ENCODE measurements around the gene MGRN1. TPM values are rescaled to one million over a fixed set of nuclear protein-coding genes. Genes with fewer than 3 reads are reported as not detected.

The MGRN1 gene
- total and polyA plus RNA-seq, 2 experiments from 2014 or later, result 47.2 to 66.6 TPM

- H3K36me3 ChIP-seq, result no peaks in the 10 kb centered on the region
- no peak overlapping the region for H3K4me3 ChIP-seq
- DNase-seq (ENCODE audit: low read depth in 1 of 2, low spot score in 1 of 2), result no peak
- H3K27ac ChIP-seq, result no peak overlapping the region
- H3K4me1 ChIP-seq (ENCODE audit: low read depth), result no peaks in the 10 kb centered on the region
- no peaks in the 10 kb centered on the region for H3K9me3 ChIP-seq (ENCODE audit: low read depth)
- TF ChIP-seq, protein P1, sequence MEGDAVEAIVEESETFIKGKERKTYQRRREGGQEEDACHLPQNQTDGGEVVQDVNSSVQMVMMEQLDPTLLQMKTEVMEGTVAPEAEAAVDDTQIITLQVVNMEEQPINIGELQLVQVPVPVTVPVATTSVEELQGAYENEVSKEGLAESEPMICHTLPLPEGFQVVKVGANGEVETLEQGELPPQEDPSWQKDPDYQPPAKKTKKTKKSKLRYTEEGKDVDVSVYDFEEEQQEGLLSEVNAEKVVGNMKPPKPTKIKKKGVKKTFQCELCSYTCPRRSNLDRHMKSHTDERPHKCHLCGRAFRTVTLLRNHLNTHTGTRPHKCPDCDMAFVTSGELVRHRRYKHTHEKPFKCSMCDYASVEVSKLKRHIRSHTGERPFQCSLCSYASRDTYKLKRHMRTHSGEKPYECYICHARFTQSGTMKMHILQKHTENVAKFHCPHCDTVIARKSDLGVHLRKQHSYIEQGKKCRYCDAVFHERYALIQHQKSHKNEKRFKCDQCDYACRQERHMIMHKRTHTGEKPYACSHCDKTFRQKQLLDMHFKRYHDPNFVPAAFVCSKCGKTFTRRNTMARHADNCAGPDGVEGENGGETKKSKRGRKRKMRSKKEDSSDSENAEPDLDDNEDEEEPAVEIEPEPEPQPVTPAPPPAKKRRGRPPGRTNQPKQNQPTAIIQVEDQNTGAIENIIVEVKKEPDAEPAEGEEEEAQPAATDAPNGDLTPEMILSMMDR (IDR thresholded peaks at IDR 0.05; ENCODE audit: low read depth, low read length), result no peak
- no peaks in the 10 kb centered on the region for H3K27me3 ChIP-seq
These were observed 17.3 kb downstream of the MGRN1 start for GRCh38 chr16:4641895-4642294.

GRCh38 chr16:4646773-4647643 lies 22.4 kb downstream of the MGRN1 start:
- Histone ChIP-seq H3K4me1 (ENCODE audit: low read depth) (no peaks in the 10 kb centered on the region), H3K36me3 (no peaks in the 10 kb centered on the region), H3K27me3 (no peaks in the 10 kb centered on the region), H3K27ac (no peak overlapping the region), H3K4me3 (no peak overlapping the region), H3K9me3 (ENCODE audit: low read depth) (no peaks in the 10 kb centered on the region)
- TF ChIP-seq, protein P1 (IDR thresholded peaks at IDR 0.05; ENCODE audit: low read depth, low read length), result no peak
- no peak for DNase-seq (ENCODE audit: low read depth in 1 of 2, low spot score in 1 of 2)

DNA sequence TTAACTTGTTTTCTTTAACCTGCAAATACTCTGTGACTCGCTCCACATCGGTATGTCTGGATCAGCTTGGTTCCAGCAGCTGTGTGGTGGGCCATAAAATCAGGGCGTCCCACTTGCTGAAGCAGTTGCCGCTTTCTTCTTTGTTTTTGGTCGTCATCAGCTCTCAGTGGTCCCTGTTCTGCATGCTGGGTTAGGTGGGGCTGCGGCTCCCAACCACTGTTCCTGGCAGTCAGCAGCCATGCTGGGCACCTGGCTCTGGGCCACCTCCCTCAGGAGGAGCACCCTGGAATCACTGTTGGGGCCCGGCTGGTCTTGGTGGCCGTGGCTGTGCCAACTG lies 23.0 kb downstream of the MGRN1 start:
- Histone ChIP-seq H3K27ac (no peak overlapping the region), H3K9me3 (ENCODE audit: low read depth) (no peaks in the 10 kb centered on the region), H3K27me3 (no peaks in the 10 kb centered on the region), H3K4me1 (ENCODE audit: low read depth) (no peaks in the 10 kb centered on the region), H3K36me3 (no peaks in the 10 kb centered on the region), H3K4me3 (no peak overlapping the region)
- TF ChIP-seq, protein P1 (IDR thresholded peaks at IDR 0.05; ENCODE audit: low read depth, low read length), result no peak
- DNase-seq (ENCODE audit: low read depth in 1 of 2, low spot score in 1 of 2), result no peak

GRCh38 chr16:4648917-4649316 lies 24.3 kb downstream of the MGRN1 start:
- no peaks in the 10 kb centered on the region for H3K4me1 ChIP-seq (ENCODE audit: low read depth)
- no peaks in the 10 kb centered on the region for H3K36me3 ChIP-seq
- DNase-seq (ENCODE audit: low read depth in 1 of 2, low spot score in 1 of 2), result no peak
- no peaks in the 10 kb centered on the region for H3K27me3 ChIP-seq
- TF ChIP-seq, protein P1 (IDR thresholded peaks at IDR 0.05; ENCODE audit: low read depth, low read length), result no peak
- H3K4me3 ChIP-seq, result no peak overlapping the region
- no peaks in the 10 kb centered on the region for H3K9me3 ChIP-seq (ENCODE audit: low read depth)
- H3K27ac ChIP-seq, result no peak overlapping the region

DNA sequence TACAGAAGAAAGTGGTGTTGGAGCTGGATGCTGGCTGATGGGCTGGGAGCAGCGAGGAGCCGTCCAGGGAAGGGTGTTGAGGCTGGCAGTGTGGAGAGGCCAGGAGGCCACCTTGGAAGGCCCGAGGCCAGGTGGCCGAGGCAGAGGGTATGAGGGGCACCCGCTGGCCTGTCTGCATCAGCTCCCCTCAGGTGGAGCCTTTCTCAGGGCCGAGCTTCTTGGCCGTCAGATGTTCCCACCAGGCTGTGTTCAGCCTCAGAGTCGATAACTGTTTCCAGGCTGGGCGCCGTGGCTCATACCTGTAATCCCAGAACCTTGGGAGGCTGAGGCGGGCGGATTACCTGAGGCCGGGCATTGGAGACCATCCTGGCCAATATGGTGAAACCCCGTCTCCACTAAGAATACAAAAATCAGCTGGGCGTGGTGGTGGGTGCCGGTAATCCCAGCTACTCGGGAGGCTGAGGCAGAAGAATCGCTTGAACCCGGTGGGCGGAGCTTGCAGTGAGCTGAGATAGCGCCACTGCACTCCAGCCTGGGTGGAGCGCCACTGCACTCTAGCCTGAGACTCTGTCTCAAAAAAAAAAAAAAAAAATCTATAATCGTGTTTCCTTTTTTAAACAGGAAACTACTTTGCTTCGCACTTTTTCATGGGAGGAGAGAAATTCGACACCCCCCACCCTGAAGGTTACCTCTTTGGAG lies 25.3 kb downstream of the MGRN1 start:
- TF ChIP-seq, protein P1 (IDR thresholded peaks at IDR 0.05; ENCODE audit: low read depth, low read length), result no peak
- H3K27me3 ChIP-seq, result no peaks in the 10 kb centered on the region
- H3K4me3 ChIP-seq, result no peak overlapping the region
- H3K9me3 ChIP-seq (ENCODE audit: low read depth), result no peaks in the 10 kb centered on the region
- no peak overlapping the region for H3K27ac ChIP-seq
- H3K36me3 ChIP-seq, result no peaks in the 10 kb centered on the region
- no peaks in the 10 kb centered on the region for H3K4me1 ChIP-seq (ENCODE audit: low read depth)
- no peak for DNase-seq (ENCODE audit: low read depth in 1 of 2, low spot score in 1 of 2)

All from cardiac muscle cell (in vitro differentiated cells and primary cell).